Body of pancreas (tissue), 4 donors: ENCODE measurements around the gene ZBTB1. TPM values are rescaled to one million over a fixed set of nuclear protein-coding genes. Genes with fewer than 3 reads are reported as not detected.

ENCODE experiments used
- ATAC-seq: fragments of 150-250 bp; one replicate; pipeline ENCODE4 v1.9.1; 2016
- DNase-seq, 4 donors: peaks; one replicate each; pipeline ENCODE4 v3.0.0-alpha.2; 2019
- H3K27ac ChIP-seq, 4 donors: fragments of 200-600 bp; sonication (generic); 1 replicate in 3 of 4; 2 replicates in 1 of 4; pipeline versions ENCODE4 v1.5.1 to v1.6.1; 2016 to 2019; ENCODE audit warnings: mild to moderate bottlenecking in 1 of 4, mixed read lengths in 1 of 4, moderate library complexity in 1 of 4
- H3K27me3 ChIP-seq, 2 donors: fragments of 200-600 bp; sonication (generic); one replicate each; pipeline ENCODE4 v1.6.0; 2016; ENCODE audit warnings: mild to moderate bottlenecking in 1 of 2
- H3K36me3 ChIP-seq, 2 donors: fragments of 200-600 bp; sonication (generic); replicated peaks in 1 of 2; 2 replicates each; pipeline ENCODE4 v1.5.1; 2016; ENCODE audit warnings: low read depth in 2 of 2; ENCODE audit not compliant: insufficient read depth in 1 of 2
- H3K4me1 ChIP-seq: fragments of 200-600 bp; sonication (generic); one replicate; pipeline ENCODE4 v1.6.0; 2016
- H3K4me3 ChIP-seq, 2 donors: fragments of 200-600 bp; sonication (generic); 1 replicate in 1 of 2; 2 replicates in 1 of 2; pipeline ENCODE4 v1.5.1; 2016 to 2019
- H3K9me3 ChIP-seq, 3 donors: fragments of 200-600 bp; sonication (generic); 1 replicate in 2 of 3; 2 replicates in 1 of 3; pipeline ENCODE4 v1.5.1; 2016
- POLR2A ChIP-seq, 3 donors: fragments of 450-650 bp; IDR thresholded peaks; one replicate each; pipeline ENCODE4 v1.6.1; 2016; ENCODE audit warnings: antibody characterized with exemption in 3 of 3, mild to moderate bottlenecking in 2 of 3
- WGBS, 2 donors: methylation state at CpG; one replicate each; pipeline ENCODE4 v1.1.5; 2017; 5-methylcytosine and 5-hydroxymethylcytosine counted together
- intact Hi-C: fragments of 100-400 bp; cut with DNase I; formaldehyde crosslinking; loops from one replicate; pipeline ENCODE4 v1.15.1; 2023
- total RNA-seq, 2 donors: library from RNA; depleted of rRNA; stranded (reverse); fragments of >200 nt; gene quantifications; one replicate each; pipeline ENCODE4 v1.1.0, GENCODE V29; 2016
- TF ChIP-seq, protein P1 (sequence below), 7 experiments: fragments of 450-650 bp in 4 of 7; fragments of 200-600 bp in 3 of 7; sonication (generic) in 3 of 7; IDR thresholded peaks; one replicate each; pipeline ENCODE4 v1.5.1; 2016 to 2019; ENCODE audit warnings: antibody characterized with exemption in 7 of 7

ZBTB1 gene
- total RNA-seq, 2 donors from 2014 or later, result 28.5 to 43.8 TPM

GRCh38 chr14:64536488-64537245 lies 32.1 kb downstream of the ZBTB1 start:
- Histone ChIP-seq H3K36me3 (no peaks in the 10 kb centered on the region), H3K27ac (no peak overlapping the region), H3K27me3 (no peaks in the 10 kb centered on the region), H3K4me1 (peaks cover 11% of the 10 kb centered on the region), H3K4me3 (no peak overlapping the region), H3K9me3 (no peaks in the 10 kb centered on the region)
- no peak for DNase-seq
- 84% methylated on average over 4 of the region's 4 CpGs for WGBS, 2 donors
- intact Hi-C loops, result no loop called here
- ATAC-seq, result no peak
- TF ChIP-seq, protein P1, sequence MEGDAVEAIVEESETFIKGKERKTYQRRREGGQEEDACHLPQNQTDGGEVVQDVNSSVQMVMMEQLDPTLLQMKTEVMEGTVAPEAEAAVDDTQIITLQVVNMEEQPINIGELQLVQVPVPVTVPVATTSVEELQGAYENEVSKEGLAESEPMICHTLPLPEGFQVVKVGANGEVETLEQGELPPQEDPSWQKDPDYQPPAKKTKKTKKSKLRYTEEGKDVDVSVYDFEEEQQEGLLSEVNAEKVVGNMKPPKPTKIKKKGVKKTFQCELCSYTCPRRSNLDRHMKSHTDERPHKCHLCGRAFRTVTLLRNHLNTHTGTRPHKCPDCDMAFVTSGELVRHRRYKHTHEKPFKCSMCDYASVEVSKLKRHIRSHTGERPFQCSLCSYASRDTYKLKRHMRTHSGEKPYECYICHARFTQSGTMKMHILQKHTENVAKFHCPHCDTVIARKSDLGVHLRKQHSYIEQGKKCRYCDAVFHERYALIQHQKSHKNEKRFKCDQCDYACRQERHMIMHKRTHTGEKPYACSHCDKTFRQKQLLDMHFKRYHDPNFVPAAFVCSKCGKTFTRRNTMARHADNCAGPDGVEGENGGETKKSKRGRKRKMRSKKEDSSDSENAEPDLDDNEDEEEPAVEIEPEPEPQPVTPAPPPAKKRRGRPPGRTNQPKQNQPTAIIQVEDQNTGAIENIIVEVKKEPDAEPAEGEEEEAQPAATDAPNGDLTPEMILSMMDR (IDR thresholded peaks at IDR 0.05), result no peak
- no peak for TF ChIP-seq POLR2A (IDR thresholded peaks at IDR 0.05)

DNA sequence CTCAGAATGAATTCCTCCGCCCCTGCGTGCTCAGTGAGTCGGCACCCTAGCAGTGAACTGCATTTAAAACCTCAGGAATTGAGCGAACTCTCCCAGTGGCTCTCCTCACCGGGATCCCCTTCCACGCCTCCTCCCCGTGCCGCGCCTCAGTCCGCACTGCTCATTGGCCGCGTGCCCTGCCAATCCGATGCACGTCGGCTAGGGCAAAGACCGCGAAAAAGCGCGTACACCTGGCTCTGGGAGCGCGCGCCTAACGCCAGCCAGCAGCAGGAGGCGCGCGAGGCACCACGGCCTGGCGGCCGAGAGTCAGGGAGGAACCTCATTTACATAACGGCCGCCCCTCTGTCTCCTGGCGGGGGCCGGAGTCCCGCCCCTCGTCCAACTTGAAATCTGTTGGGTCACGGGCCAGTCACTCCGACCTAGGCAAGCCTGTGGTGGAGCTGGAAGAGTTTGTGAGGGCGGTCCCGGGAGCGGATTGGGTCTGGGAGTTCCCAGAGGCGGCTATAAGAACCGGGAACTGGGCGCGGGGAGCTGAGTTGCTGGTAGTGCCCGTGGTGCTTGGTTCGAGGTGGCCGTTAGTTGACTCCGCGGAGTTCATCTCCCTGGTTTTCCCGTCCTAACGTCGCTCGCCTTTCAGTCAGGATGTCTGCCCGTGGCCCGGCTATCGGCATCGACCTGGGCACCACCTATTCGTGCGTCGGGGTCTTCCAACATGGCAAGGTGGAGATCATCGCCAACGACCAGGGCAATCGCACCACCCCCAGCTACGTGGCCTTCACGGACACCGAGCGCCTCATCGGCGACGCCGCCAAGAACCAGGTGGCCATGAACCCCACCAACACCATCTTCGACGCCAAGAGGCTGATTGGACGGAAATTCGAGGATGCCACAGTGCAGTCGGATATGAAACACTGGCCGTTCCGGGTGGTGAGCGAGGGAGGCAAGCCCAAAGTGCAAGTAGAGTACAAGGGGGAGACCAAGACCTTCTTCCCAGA lies 35.9 kb downstream of the ZBTB1 start, which contains the start of gene HSPA2:
Gene HSPA2 (plus strand): TSS at position 534 of the 995 bp plus-strand sequence. CDS start 109 bp downstream, at position 643.
- intact Hi-C loops, result no loop called here
- Histone ChIP-seq H3K27me3 (no peaks in the 10 kb centered on the region), H3K9me3 (no peaks in the 10 kb centered on the region), H3K27ac (peak within 1 kb of the TSS; percentile 77 to 91 (median 89)), H3K4me3 (peak within 1 kb of the TSS; percentile 46 to 87), H3K36me3 (no peaks in the 10 kb centered on the region), H3K4me1 (peaks cover 16% of the 10 kb centered on the region)
- peak; percentile 99 to 100 (median 100) for DNase-seq
- TF ChIP-seq POLR2A (IDR thresholded peaks at IDR 0.05), result peak; percentile 97 to 100 (median 99)
- TF ChIP-seq, protein P1 (IDR thresholded peaks at IDR 0.05), result peak; percentile 62 to 98 (median 95)
- WGBS, 2 donors, result 3 to 9% methylated on average over 30 to 79 of the region's 79 CpGs
- peak; percentile 94 for ATAC-seq

DNA sequence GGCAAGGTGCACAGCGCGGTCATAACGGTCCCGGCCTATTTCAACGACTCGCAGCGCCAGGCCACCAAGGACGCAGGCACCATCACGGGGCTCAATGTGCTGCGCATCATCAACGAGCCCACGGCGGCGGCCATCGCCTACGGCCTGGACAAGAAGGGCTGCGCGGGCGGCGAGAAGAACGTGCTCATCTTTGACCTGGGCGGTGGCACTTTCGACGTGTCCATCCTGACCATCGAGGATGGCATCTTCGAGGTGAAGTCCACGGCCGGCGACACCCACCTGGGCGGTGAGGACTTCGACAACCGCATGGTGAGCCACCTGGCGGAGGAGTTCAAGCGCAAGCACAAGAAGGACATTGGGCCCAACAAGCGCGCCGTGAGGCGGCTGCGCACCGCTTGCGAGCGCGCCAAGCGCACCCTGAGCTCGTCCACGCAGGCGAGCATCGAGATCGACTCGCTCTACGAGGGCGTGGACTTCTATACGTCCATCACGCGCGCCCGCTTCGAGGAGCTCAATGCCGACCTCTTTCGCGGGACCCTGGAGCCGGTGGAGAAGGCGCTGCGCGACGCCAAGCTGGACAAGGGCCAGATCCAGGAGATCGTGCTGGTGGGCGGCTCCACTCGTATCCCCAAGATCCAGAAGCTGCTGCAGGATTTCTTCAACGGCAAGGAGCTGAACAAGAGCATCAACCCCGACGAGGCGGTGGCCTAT lies 36.8 kb downstream of the ZBTB1 start:
- peak; percentile 25 to 48 (median 38) for DNase-seq
- WGBS, 2 donors, result 17 to 29% methylated on average over 11 to 73 of the region's 73 CpGs
- Histone ChIP-seq H3K27ac (peak overlapping the region in 1 of 4 donors; percentile 52), H3K9me3 (no peaks in the 10 kb centered on the region), H3K27me3 (no peaks in the 10 kb centered on the region), H3K4me3 (peak overlapping the region; percentile 9 to 46), H3K4me1 (peaks cover 16% of the 10 kb centered on the region), H3K36me3 (no peaks in the 10 kb centered on the region)
- TF ChIP-seq, protein P1 (IDR thresholded peaks at IDR 0.05), result no peak
- no peak for TF ChIP-seq POLR2A (IDR thresholded peaks at IDR 0.05)
- intact Hi-C loops, result no loop called here
- ATAC-seq, result no peak

- TF ChIP-seq, protein P1 (IDR thresholded peaks at IDR 0.05), result no peak
- TF ChIP-seq POLR2A (IDR thresholded peaks at IDR 0.05), result peak in 1 of 3 donors; percentile 26
- DNase-seq, result peak; percentile 28 to 45 (median 32)
- intact Hi-C loops, result no loop called here
- H3K36me3 ChIP-seq, result no peaks in the 10 kb centered on the region
- 4 to 8% methylated on average over 45 to 61 of the region's 61 CpGs for WGBS, 2 donors
- peak overlapping the region in 3 of 4 donors; percentile 14 to 52 (median 26) for H3K27ac ChIP-seq
- H3K4me3 ChIP-seq, result peak overlapping the region; percentile 9 to 46
- no peak for ATAC-seq
- H3K27me3 ChIP-seq, result no peaks in the 10 kb centered on the region
- no peaks in the 10 kb centered on the region for H3K9me3 ChIP-seq
- peaks cover 16% of the 10 kb centered on the region for H3K4me1 ChIP-seq
Observed at GRCh38 chr14:64541972-64542835, 37.6 kb downstream of the ZBTB1 start.
